ENCODE data around the gene TNS4.

TNS4 gene

GRCh38 chr17:40433551-40434415 is 67.6 kb downstream of the TNS4 start:
- no peak for DNase-seq (ENCODE audit: low spot score)

GRCh38 chr17:40432864-40433528 is 68.4 kb downstream of the TNS4 start:
- no peak for DNase-seq (ENCODE audit: low spot score)

DNA sequence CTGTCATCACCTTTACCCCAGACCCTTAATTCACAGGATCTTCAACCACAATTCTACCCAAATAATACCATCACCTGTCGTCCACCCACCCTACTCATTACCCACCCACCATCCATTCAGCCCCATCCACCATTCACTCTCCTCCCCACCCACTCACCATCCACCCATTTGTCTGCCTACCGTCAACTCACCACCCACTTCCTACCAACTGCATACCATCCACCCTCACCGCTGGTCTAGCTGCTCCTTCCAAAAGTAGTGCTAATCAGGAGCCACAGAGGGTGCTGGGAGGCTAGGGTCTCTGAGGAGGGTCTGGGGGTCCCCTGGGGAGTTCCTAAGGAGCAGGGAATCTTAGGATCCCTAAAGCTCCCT is 70.2 kb downstream of the TNS4 start:
- no peak for DNase-seq (ENCODE audit: low spot score)

GRCh38 chr17:40430272-40431230 is 70.9 kb downstream of the TNS4 start:
- no peak for DNase-seq (ENCODE audit: low spot score)

GRCh38 chr17:40427002-40427491 is 74.4 kb downstream of the TNS4 start:
- DNase-seq (ENCODE audit: low spot score), result no peak
